Activated CD8-positive, alpha-beta memory T cell treated with anti-CD3 and anti-CD28 coated beads for 4 hours (primary cell): ENCODE measurements around the gene NES.

ENCODE experiments used
- DNase-seq, 2 donors: peaks; one replicate each; pipeline ENCODE4 v3.0.0-alpha.2; 2020; ENCODE audit warnings: low read depth in 2 of 2

Gene NES

GRCh38 chr1:156682166-156682890 lies 5.1 kb upstream of the NES start:
- DNase-seq, result no peak

- DNase-seq, result no peak
Observed at GRCh38 chr1:156681196-156681960, 4.2 kb upstream of the NES start.

GRCh38 chr1:156680056-156680455 lies 2.8 kb upstream of the NES start:
- DNase-seq, result no peak

GRCh38 chr1:156677616-156678596 lies 699 bp upstream of the NES start:
- no peak for DNase-seq

- no peak for DNase-seq
Observed at GRCh38 chr1:156676114-156676819, 940 bp downstream of the NES start.

GRCh38 chr1:156675210-156676113 lies 1.7 kb downstream of the NES start:
- DNase-seq, result no peak

GRCh38 chr1:156673387-156674121 lies 3.7 kb downstream of the NES start:
- no peak for DNase-seq

- DNase-seq, result no peak
Observed at GRCh38 chr1:156671804-156672203, 5.4 kb downstream of the NES start.

- DNase-seq, result no peak
Observed at GRCh38 chr1:156670791-156671190, 6.4 kb downstream of the NES start.

- no peak for DNase-seq
Observed at GRCh38 chr1:156670359-156670758, 6.8 kb downstream of the NES start.

- DNase-seq, result no peak
Observed at GRCh38 chr1:156669794-156670193, 7.4 kb downstream of the NES start.

- no peak for DNase-seq
Observed at GRCh38 chr1:156668801-156669637, 8.2 kb downstream of the NES start.

GRCh38 chr1:156667968-156668709 lies 9.1 kb downstream of the NES start:
- DNase-seq, result no peak

GRCh38 chr1:156667610-156667967 lies 9.6 kb downstream of the NES start:
- no peak for DNase-seq

- DNase-seq, result no peak
Observed at GRCh38 chr1:156666862-156667609, 10.2 kb downstream of the NES start.

GRCh38 chr1:156665539-156665938 lies 11.7 kb downstream of the NES start:
- no peak for DNase-seq

- DNase-seq, result no peak
Observed at GRCh38 chr1:156664767-156665411, 12.3 kb downstream of the NES start.
